ENCODE results near the gene HAND2.

The HAND2 gene

DNA sequence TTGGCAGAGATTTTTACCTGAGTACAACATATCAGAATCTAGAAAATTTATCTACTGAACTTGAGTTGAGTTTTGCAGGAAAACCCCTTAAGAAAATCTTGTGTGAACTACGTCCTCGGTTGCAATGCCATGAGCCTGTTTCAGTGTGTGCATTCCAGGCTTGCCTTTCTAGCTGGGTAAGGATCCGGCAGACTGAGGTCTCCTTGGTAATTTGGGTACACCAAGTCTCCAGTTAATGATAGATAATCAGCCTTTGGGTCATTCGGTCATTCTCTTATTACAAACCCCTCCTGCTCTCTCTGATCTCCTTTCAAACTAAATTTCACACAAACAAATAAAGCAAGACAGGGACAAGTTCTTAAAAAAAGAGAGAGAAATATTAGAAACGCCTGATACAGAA is 5.9 kb upstream of the HAND2 start:
- no peak for DNase-seq

DNA sequence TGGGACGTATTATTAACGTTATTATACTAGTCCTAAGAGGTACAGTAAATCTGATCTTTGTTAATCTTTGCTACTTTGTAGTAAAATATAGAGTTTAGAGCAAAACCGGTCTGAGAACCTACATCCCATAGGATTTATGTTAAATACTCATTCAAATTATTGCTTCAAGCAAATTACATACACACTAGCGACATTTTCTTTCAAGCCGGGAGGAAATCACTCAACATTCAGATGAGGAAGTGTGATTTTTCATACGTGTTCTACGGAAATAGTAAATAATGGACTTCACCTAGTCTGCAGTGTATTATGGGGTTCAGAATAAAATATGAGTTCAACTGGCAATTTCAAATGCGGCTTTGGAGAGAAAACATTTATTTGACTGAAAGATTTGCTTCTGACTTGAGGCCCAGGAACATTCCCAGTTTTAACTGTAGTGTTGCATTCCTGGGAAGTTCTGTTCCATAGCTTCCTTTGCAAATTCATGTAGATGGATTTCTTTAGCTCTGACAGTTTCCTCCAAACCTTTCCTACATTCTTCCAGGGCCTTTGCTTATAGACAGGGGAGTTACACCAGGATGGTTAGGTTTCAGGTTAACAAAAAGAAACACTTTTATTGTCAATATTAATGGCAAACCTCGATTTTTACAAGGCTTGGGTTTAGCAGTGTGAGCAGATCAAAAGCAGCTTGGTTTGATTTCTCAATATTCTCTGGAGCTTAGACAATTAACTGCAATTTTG is 5.3 kb upstream of the HAND2 start:
- DNase-seq = no peak

DNA sequence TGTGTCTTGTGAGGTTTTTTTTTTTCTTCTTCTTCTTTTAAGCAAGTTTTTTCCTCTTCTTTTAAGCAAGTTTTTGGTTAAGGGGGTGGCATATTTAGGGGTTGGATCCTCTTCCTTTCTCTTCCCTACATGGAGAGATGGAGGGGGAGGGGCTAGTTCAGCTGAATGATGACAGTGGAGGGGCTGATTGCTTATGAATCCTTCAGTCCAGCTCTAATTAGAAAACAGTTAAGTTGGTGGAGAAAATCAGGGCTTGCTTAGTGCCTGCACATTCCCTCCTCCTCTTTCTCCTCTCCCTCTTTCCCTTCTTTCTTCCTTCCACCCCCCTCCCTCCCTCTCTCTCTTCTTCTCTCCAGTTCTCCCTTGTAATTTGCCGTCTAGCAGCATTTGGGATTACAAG is 4.4 kb upstream of the HAND2 start:
- DNase-seq = no peak

DNA sequence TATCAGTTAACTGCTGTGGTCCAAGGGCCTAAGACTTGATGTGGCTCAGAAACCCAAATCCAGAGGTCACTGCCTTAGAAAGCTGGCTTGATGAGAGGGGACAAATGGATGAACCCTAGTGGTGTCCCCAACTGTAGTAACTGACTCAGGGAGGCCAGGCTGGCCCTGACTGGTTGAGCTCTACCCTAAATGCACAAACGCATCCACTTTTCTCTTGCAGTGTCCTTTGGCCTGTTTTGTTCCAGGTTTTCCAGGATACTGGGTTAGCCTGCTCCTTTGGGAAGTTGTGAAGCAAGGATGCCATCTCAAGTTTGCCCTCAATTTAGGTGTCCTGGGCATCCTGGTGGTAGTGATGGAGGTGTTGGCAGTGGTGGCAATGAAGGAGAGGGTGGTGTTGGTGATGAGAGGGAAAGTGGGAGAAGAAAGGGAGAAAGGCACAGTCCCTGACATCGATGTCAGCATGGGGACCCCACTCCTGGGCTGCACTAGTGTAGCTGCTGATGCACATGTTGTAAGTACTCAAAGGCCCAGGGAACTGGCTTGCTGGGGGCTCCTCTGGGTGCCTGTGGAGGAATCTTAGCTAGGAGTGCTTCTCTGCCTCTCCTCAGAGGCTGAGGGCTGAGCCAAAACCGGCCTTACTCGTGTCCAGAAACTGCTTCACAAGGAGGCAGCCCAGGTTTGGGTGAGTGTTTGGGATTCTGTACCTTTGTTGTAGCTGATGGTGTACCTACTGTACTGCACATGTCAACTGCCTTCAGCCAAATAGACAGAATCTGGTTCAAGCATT is 2.9 kb upstream of the HAND2 start:
- no peak for DNase-seq

DNA sequence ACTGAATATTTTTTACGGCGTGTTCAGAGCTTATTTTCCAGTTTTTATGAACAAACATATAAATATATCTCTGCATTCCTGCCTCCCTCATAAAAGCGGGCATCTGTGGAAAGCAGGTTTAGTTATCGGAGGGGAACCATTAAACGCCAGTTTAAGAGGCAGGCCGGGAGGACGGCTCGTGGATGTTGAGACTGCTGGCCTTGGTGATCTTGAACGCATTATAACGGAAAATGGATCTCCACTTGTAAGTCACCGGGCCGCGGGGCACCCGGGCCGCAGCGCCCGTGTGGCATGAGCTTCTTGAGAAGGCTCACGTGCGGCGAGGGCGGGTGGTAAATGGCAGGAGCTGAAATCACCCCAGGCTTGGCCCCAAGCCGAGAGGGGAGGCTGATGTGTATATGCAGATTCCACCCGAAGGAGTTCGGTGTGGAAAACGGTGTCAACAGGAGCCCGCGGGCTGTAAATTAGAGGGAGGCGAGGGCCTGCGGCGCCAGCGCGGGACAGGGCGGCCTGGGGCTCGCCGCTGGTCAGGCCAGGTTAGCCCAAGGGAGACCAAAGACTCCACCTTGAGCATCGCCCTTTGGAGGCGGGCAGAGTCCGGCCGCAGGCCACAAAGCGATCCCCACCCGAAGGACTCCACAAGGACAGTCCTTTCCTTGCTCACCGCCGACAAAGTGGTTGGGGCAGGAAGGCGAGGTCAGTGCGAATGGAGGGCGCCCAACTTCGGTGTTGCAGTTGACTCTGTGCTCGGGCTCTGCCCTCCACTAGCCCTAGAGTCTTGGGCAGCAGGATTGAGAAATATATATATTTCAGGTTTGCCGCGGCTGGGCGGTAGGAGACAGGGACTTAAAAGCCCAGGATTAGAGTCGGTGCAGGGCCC is 1.3 kb upstream of the HAND2 start:
- DNase-seq = peak; percentile 4

DNA sequence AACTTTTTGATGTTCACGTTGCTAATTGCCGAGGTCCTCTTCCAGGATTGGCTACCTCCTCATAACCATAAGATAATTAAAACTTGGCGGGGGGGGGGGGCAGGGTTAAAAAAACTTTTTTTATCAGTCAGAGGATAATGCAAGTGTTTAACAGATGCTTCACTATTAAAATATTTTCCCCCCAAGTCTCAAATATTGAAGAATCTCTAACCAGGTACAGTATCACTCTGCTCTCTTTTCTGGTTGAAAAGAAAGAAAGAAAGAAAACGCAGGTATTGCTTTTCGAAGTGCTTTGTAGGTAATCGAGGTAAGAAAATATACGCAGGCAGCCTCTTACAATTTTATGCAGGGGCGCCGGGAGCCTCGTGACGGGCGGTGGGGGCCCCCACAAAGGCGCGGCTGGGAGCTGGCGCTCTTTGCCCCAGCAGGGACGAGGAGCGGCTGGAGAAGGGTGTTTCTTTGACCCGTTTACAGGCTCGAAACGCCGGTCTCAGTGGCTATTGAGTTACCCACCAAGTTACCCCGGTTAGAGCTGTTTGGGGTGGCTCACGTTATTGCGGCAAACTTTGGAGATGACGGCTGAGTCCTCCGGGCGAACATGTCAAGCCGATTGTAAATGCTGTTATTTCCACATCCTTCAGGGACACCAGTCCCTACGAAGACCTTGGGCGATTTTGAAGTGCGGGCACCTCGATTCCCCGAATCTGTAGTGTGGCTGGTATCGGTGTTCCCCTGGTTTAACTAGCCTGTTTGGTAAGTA is 477 bp upstream of the HAND2 start:
- DNase-seq = peak; percentile 6

DNA sequence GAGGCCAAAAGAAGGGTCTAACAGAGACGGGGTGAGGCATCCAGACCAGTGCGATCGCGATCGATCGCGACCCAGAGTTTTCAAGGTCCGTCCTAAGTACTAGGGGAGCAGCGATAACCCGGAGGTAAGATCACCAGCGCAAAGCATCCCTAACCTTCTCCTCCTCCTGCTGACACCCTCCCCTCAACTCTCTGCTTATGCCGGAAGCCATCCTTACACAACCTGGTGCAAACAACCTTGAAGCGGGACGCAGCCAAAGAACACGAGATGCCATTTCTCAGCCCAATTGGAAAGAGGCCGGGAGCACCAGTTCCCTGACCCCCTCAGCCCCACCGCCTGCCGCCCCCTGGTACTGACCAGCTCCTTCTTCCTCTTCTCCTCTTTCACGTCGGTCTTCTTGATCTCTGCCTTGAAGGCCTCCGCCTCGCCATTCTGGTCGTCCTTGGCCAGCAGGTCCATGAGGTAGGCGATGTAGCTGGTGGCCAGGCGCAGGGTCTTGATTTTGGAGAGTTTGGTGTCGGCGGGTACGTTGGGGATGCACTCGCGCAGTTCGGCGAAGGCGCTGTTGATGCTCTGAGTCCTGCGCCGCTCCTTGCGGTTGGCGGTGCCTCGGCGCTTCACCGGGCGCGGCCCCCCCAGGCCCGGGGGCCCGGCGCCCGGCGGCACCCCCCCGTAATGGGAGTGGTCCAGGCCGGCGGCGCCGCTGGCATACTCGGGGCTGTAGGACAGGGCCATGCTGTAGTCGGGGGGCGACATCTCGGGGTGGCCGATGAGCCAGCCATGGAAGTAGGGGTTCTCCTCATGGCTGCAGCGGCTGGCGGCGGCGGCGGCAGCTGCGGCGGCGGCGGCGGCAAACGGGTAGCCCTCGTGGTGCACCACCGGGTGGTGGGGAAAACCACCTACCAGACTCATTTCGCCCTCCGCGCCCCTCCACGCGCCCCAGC is 1.4 kb downstream of the HAND2 start:
- DNase-seq = no peak

DNA sequence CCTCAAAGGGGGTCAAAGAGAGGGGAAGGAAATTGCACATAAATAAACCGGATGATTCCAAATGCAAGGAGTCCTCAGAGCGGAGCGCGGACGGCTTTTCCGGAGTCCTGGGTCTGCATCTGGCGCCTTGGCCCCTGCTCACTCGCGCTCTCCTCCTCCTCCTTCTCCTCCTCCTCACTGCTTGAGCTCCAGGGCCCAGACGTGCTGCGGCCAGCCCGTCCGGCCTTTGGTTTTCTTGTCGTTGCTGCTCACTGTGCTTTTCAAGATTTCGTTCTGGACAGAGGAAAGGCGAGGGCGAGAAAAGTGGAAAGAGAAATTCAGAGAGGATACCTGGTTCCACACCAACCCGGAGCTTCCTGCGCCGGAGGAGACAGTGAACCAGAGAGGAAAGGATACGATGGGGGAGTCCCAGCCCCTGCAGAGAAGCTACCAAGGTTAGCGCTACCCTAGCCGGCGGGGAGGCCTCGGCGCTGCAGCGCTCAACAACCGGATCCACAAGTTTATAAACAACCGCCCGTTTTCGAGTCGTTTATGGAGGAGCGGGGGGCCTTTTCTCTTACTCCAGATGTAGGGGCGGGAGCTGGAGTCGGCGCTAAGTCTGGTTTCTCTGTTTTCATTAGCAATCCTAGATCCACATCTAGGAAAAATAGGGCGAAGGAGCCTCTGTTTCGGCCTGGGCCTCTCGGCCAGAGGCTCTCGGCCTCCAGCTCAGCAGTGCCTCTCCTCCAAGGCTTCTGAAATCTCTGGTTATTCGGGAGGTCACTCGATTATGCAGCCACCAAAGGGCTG is 2.7 kb downstream of the HAND2 start:
- peak; percentile 18 for DNase-seq

DNA sequence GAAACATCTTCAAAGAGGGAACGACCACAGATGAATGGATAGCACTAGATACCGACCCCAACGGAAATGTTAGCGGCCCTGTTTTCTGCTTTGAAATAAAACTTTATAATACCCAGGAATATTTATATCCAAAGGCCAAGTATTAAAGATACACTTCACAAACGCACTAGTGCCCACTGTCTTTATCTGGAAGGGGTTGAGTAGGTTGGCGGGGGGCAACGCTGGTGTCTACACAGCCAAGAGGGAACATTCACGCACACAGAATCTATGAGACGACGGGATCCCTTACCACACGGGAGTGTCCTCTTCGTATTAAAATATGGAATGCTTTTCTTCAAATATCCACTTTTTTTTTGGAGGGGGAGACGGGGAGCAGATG is 3.3 kb downstream of the HAND2 start:
- no peak for DNase-seq

DNA sequence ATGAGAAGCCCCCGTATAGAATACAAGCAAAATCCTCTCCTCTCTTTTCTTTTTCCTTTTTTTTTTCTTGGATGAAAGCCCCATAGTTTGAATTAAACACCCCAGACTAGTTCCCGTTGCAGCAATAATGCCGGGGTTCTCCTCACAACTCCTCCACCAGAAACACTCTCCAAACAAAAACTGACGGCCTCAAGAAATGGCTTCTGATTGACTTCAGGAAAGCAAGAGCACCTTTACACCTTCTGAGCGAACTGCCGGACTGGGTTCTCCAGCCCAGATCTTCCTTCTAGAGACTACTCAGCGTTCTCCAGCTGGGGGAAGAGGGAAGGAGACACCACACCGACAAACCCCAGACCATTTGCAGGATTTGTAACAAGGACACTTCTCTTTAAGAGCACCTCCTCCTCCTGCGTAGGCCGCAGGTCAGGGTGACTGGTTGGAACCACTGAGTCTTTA is 4.0 kb downstream of the HAND2 start:
- DNase-seq = peak; percentile 1

DNA sequence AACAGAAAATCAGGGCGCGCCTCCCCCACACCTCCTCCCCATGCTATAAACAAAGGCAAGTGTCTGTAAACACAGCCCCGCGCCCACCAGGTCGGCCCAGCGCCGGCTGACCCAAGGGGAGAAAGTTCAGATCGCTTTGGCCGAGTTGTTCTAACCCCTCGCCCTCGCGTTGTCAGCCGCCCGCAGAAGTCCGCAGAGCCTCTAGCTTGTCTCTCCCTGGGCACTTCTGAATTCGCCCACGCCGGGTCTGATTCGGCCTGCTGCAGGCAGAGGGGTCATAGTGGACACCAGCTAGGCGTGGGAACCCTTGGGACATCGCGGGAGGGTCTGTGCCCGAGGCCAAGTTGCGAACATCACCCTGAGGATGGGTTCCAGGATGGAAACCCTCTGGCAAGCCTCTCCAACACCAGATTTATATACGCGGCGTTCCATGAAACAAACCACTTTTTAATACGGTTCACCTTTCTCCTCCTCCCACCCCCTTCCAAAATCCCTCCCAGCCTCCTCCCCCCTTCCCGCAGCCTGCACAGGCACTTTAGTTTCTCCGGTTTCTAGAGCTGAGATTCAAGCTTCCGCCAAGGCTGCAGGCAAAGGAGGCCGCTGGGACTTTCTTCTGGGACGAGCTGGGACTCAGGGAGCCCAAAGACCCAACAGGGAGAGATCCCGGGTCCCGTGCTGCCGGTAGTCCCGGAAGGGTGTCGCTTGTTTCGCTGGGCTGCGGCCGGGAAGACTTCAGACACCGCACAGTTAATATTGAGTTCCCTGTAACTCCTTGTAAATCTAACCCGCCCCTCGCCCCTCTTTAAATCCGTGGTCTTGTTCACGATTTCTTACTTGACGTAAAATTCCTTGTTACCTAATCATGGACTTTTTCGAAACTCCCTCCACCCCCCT is 4.7 kb downstream of the HAND2 start:
- peak; percentile 5 for DNase-seq

DNA sequence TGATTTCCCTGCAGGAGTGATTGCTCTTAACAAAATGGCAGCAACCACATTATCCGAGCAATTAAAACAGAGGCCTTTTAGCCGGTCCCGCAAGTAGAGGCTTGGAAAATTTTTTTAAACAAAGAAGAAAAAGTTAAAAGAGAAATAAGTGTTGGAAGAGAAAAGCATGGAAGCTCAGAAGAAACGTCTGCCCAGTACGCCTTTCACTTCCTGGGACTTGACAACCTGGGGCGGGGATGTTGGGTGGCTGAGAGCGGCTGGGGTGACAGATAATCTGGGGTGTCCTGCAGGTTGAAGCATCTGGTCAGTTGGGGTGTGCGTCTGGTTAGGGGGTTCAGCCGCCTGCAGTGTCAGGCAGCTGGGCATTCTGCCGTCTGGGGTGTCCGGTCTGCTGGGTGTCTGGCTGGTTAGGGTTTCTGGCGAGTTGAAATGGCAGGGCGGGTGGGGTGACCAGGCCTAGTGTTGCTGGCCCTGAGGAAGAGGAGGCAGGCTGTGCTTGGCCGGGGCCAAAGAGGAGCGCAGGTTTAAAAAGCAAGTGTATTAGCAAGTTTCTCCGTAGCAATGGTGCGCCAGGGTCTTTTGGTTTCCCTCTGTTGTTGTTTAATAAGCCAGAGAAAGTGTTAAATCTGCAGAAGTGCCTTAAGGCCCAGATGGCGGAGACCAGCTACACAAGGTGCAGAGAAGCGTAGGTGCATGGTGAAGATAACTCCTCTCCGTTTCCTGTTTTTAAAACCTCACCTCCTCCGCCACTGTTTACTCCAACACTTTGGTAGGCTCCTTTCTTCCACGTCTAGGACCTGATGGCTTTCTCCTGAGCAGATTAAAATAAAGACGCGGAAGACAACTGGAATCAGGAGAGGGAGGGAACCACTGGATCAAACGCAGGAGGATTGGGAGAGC is 5.6 kb downstream of the HAND2 start:
- DNase-seq = peak; percentile 5

DNA sequence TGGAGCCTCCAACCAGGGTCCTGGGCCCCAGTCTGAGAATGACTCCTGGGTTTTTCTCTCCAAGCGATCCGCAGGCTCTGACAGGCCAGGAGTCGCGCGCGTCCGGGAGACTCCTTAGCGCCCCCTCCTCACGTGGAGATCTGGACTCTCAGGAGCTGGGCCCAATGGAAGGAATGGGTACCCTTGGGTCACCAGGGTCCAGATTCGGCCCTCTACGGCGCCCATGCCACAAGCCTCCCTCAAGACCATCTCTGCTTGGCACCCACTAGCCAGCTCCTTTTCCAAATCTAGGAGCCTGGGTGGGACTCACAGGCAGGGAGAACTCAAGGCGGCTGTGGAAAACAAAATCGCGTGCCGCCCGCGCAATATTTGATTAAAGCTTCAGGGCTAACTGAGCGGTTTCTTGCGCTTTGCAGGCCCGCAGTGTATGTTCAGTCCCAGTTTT is 7.1 kb downstream of the HAND2 start:
- DNase-seq = no peak

DNA sequence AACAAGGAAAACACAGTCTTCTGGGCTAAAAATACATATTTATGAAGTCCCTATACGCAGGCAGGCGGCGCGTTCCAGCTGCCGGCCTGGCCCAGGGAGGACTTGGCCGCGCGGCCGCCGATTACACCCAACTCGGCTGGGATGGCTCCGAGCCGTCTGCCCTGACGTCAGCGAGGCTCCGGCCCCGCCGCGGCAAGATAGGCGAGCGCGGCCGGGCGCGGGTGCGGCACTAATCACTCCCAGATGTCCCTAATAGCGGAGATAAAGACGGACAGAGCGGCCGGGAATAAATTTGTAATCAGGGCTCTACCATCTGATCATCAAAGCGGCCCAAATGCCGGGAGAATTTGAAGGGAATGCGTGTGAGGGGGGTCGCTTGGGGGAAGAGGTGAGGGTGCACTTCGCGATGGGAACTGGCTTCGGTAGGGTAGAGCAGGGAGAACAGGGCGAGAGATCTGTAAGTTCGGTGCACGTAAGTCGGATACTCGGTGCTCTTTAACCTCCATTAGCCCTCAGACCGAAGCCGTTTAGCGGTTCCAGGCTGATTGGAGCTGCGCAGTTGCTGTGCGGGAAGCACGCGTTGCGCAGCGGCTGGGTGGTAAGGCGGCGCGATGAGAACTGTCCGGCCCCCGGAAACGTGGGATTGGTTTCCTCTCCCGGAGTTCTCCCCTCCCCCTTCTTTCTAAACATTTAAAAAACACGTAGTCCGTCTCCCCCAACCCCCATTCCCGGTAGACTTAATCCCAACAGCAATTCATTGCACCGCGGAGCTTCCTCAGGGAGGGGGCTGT is 7.7 kb downstream of the HAND2 start:
- DNase-seq = peak; percentile 62

DNA sequence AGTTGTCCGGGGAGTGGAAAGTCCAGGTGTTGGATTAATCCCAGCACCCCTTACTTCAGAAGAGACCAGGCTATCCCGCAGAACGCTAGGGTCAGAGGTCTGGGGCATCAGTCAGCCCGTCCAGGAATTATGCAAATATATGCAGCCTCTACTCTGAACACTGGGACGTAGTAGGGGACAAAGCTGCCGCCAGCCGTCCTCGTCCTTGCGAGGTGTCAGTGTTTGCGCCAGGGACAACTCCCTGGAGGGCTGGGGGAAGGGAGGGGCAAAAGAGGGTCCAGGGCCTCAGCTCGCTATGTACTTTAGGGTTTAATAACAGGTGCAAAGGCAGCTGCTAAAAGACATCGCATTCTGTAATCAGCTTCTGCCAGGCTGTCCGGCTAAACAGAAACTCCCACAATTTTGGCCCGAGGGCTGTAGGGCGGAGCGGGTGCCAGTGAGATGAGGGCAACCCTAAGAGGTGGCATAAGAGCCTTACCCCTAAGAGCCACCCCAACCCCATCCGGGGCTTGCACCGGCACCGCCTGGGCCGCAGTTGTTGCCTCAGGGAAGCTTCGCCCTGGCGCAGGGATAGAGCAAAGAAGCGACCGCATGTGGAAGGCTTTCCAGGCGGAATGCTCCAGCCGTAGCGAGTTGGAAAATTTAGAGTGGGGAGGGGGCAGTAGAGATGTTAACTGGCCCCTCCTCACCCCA is 8.4 kb downstream of the HAND2 start:
- DNase-seq = peak; percentile 9

DNA sequence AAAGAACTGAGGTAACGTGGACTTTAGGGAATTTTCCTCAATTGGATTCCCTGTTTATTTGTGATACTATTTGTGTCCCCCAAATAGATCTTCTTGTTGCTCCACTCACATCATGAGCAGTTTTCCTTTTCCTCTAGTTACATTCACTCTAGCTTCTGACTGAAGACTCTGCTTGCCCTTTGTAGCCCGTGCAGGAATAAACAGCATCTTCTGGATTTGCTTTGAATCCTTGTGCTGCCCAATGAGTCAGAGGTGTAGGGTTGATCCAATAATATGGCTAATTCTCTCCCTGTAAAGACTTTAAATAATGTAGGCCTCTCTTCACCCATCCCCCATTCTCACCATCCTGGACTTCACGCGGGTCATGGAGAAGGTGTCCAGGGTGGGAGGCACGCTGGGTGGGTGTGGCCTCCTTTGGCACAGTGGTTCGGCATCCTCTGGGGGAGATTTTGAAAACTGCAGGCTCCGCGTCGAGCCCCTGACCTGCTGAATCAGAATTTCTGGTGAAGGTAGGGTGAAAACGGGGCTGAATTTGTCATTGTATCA is 9.0 kb downstream of the HAND2 start:
- no peak for DNase-seq
